Endothelial cell of hepatic sinusoid (primary cell): ENCODE results near the gene HELQ.
"Not testable (repeated sequence)": the region's sequence is repeated elsewhere in the genome, so short reads cannot be mapped to it uniquely, and the experiment has no call there.

Experiments used
- in situ Hi-C: cut with HindIII; loops from 2 replicates; pipeline ENCODE4 v1.10.0; 2017; ENCODE audit warnings: low sequenced_read_pairs

HELQ gene

DNA sequence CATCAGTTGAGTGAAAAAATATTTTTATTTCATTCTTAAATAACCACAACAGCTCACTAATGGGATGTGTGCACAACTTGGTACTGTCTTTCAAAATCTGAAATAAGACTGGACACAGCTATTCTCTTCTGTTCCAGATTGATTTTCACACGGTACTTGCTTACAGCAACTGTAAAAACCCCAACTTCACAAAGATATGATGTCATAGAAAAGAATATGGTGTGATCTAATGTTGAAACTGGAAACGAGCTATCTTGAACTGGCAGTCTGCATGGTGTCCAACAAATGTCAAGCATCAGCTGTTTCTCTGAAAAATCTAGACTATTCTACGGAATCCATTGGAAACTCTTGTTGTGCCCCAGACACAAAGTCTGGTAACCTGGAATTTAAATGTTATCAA lies 14.7 kb downstream of the HELQ start:
- in situ Hi-C loops = no loop called here

DNA sequence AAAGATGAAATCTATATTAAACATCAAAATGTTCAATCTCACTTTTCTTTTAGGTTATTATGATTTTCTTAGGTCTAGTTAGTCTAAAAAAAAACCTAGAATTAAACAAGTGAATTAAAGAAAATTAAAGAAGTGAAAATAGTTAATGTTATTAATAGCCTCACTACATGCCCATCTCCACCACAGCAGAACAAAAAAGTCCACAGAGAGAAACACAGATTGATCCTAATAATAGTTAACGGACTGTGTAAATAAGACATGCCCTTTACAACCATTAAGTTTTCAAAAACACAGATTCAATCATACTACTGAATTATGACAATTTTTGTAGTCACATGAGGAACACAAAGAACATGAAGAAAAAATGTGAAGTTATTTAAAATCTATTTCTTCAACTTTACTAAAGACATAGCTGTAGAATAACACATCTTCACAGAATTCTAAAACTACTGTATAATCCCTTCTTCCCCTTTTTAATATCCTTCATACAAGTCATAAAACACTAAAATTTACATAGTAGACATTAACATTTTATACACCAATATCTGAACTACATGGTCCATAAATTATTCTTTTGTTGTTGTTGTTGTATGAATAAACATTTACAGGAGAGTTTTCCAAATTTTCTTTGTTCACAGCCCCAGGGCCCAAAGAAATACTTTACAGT lies 15.3 kb downstream of the HELQ start:
- in situ Hi-C loops = no loop called here

DNA sequence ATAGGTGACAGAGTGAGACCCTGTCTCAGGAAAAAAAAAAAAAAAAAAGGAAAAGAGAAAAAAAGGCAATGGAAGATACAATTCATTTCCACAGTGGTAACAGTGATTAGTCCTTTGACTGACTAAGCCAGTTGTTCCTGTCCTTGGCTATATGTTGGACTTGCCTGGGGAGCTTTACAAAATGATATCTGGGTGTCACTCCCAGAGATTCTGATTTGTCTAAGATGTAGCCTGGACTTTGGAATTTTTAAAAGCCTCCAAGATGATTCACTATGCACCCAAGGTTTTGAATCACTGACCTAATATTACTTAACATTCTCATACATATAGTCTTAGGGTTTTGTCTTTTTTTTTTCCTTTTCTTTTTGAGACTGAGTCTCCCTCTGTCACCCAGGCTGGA lies 16.9 kb downstream of the HELQ start:
- in situ Hi-C loops = no loop called here

DNA sequence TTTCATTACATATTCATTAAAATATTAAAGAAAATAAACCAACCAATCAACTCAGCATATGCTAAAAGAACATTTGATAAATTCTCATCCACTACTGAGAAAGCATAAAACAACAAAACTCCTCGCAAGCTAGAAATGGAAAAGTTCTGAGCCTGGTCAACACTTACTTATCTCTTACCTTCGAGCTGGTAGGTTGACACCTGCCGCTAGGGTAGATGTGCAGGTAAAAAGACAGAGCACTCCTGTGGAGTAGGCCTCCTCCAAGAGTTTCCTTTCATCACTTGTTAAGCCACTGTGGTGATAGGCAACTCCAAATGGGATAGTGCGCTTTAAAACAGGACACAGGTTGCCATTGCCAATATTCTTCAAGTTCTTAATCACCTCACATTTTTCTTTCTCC lies 18.9 kb downstream of the HELQ start:
- in situ Hi-C loops = no loop called here

DNA sequence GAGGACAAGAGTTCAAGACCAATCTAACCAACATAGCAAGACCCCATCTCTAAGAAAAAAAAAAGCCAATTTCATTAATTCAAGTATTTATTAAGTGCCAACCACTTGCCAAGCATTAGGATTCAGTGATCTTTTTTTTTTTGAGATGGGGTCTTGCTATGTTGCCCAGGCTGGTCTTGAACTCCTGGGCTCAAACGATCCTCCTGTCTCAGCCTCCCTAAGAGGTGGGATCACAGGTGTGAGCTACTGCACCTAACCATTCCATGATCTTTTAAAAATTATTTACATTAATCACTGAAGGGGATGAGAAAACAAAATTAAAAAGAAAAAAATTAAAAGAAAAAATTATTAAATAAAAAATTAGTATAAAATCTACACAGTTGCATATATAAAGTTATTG lies 24.4 kb downstream of the HELQ start:
- in situ Hi-C loops = no loop called here

DNA sequence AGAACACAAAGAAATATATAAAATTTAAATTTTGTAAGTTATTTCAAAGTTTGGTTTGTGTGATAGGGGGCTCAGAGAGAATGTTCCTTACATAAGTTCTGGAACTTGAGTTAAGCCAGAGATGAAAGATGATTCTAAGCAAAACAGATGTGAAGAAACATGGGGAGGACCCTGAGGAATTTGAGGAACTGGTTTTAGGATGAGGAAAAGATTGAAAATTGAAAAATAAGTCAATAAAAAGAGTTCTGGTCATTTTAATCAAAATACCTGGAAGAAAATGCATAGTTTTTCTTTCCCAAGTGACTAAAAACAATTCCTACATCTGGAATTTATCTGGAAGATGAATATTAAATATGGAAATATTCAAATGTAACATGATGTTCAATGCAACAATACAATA lies 37.4 kb downstream of the HELQ start:
- in situ Hi-C loops = no loop called here

DNA sequence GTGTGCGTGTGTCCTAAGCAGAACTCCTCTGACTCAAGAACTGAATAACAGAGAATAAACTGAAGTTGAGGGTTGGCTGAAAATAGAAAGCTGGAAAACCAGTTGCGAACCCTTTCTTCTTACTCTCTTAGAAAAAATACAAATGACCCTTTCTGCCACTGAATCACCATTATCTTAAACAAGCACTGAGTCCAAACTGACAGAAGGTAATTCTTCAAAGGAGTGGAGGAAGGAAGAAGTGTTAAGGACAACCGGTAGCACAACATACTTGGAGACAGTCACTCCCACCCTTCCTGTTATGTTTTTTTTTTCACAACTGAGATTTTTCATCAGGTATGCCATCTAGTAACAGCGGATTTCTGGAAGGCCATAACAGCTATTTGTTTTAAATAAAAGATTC lies 38.1 kb downstream of the HELQ start:
- in situ Hi-C loops = no loop called here

DNA sequence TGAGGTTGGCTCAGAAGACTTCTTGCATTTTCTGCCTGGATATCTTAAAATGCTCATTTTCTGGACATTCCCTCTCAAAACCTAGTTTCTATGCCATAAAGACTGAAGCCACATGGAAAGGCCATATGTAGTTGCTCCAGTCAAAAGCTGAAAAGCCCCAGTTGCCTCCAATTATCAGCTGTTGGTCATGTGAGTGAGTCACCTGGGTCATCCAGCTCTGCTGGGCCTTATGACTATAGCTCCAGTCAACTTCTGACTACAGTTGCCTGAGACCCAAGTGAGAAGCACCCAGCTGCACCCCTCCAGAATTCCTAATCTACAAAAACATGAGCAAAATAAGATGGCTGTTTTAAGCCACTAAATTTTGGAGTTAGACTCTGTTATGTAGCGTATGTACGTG lies 41.9 kb downstream of the HELQ start:
- in situ Hi-C loops = no loop called here

DNA sequence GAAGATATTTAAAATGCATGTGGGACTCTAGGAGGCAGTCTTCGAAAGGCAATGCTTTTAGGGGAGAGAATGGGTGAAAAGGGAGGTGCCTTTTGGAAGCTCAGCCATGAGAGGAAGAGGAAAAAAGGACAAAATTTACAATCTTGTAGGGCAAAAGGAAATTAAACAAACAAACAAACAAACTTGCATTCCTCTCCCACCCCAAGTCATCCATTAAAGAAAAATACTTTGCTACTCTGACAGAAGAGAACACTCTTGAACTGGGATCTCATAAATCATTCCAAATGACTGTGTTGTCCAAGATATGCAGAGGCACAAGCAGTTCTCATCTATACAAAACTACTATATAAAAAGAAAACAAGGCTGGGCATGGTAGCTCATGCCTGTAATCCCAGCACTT lies 46.7 kb downstream of the HELQ start:
- in situ Hi-C loops = no loop called here

DNA sequence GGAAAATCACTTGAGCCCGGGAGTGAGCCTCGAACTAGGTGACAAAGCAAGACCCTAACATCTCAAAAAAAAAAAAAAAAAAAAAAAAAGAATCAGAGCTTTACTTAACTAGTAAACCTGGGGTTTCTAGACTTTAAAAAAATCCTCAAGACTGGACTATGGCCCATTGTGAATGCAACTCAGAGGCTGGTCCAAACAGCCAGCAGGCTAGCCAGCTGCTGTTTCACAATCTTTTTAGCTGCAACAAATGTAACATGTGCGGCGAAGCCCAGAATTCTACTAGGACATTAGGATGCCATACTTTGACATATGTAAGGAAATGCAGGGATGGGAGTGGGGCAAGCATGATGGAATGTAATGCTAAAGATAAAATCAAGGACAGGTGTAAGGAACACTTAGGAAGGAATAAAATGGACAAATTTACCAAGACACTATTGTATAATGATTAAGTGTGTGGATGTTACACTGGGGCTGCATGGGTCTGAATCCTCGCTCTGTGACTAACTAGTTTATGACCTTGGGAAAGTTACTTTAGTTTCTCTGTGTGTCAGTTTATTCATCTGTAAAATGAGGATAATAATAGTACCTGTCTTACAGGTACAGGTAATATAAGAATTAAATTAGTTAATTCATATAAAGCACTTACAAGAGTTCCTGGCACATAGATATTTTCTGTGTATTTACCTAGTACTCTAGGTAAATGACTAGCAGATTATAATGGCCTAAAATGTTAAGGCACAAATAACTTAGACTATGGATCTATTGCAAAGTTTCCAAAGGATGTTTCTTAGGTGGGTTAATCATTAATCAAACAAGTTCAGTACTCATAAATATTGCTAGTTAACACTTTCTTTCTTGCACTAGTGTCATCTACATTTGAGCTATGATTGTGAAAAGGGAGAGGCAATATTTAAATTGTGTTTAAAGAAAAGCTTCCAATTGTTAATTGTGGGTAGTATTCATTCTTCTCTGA lies 49.5 kb downstream of the HELQ start:
- in situ Hi-C loops = no loop called here

DNA sequence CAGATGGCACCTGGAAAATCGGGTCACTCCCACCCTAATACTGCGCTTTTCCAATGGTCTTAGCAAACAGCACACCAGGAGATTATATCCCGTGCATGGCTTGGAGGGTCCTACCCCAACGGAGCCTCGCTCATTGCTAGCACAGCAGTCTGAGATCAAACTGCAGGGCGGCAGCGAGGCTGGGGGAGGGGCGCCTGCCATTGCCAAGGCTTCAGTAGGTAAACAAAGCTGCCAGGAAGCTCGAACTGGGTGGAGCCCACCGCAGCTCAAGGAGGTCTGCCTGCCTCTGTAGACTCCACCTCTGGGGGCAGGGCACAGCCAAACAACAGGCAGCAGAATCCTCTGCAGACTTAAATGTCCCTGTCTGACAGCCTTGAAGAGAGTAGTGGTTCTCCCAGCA lies 57.5 kb downstream of the HELQ start:
- in situ Hi-C loops = not testable (repeated sequence)

DNA sequence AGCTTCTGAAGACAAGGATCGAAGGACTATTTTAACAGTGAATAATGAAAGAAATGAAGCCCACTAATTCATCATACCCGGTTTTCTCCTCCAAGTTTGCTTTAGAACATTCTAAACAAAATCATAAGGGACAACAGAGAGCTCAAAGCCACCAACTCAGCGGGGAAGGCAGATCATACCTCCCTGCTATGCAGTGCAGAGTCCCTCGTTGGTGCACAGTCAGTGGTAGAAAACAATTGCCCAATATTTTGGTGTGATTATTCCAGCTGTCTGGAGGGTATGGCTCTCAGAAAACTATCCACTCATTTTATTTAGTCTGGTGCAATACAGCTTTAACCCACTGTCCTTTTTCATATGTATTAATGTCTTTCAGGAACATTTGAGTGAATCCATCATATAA lies 61.7 kb downstream of the HELQ start:
- in situ Hi-C loops = no loop called here

DNA sequence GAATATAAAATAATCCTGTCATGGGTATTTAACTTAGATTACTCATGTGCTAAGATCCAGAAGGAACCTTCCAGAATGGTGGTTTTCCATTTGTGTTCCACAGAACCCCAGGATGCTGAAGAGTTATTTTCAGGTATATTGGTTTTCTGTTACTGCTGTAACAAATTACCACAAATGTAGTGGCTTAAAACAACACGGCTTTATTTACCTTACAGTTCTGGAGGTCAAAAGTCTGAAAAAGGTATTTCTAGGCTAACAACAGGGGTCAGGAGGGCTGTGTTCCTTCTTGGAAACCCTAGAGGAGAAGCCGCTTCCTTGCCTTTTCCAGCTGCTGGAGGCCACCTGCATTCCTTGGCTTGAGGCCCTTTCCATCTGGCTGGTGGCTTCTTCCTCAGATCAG lies 63.1 kb downstream of the HELQ start:
- in situ Hi-C loops = no loop called here

DNA sequence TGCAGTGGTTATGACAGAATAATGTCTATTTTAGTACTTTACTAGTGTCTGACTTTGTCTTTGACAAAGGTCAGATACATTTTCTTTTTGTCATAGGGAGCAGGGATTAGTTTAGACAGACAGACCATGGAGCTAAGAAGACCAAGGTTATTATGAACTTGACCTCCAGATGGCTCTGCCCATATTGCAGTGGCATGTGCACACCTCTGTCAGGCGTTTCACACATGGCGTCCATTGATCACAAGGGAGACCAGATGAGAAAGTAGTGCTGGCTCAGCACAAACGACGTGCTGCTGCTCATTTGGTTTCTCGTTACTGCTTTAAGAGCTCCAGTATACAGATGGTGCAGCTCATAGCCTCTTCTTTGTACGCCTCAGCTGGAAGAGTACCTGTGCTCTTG lies 64.7 kb downstream of the HELQ start:
- in situ Hi-C loops = no loop called here

DNA sequence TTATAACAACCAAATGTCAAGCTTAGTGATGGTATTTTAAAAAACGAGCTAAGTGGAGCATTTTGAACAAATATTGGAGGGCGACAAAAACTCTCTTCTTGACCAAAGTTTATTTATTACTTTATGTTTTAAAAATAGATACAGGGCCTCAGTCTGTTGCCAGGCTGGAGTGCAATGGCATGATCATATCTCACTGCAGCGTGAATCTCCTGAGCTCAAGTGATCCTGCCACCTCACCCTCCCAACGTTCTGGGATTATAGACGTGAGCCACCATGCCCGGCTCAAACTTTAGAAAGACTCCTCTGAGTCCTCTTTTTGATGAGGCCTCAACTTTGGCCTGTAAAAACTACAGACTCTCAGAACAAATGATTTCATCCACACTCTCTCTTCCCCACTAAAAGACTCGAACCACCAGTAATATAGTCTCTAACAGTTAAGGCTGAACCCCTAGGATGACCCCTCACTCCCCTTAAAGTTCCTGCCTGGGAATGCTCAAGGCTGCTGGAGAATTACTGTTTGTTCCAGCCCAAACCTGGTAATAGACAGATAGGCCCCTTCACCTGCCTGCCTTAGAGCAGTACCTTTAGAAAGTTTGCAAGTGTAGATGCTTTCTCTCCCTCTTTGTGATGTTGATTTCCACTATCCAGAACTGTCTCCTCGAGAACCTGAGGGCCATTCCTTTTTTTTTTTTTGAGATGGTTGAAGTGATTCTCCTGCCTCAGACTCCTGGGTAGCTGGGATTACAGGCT lies 65.7 kb downstream of the HELQ start:
- in situ Hi-C loops = no loop called here

DNA sequence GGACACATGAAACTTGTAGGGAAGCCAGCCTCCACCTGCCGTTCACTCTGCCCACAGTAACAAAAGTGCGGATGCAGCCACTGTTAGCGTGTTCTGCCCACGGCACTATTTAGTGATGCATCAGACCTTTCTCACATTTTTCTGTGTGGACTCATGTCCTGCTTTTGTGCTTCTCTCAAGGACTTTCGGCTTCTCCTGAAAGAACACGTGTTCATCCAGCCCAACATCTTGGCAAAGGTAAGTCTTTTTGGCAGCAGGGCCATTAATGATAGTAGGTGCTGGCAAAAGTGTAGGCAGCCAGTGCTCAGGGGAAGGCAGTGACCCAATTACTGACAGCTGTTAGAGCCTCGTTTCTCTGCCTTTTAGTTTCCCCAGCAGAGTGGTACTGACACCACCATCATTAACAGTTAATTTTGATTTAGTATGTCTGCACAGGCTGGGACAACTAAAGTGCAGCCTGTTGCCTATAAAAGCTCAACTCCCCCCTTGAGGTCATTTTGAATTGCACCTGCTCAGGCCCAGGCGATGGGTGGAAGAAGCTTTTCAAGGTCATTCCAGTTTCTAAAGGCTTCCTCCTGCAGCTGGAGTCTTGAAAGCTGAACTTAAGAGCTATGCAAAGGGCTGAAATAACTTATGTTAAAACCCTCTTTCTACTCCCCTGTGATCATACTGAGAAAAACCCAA lies 66.4 kb downstream of the HELQ start:
- in situ Hi-C loops = no loop called here

DNA sequence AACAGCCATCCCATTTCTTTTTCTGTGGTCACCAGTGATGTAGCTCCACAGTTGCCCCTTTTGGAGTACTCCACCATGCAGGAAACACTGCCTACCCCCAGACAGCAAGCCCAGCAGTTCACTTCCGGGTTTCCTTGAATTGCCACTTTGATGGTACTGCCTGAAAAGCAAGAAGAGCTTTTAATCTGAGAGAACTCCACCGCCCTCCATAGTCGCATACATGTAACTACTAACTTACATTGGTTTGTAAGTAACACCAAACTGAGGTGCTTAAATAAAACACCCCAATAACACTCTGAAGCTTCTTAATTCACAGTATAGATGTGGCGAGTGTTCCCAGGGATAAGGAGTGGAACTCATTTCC lies 67.3 kb downstream of the HELQ start:
- in situ Hi-C loops = no loop called here

DNA sequence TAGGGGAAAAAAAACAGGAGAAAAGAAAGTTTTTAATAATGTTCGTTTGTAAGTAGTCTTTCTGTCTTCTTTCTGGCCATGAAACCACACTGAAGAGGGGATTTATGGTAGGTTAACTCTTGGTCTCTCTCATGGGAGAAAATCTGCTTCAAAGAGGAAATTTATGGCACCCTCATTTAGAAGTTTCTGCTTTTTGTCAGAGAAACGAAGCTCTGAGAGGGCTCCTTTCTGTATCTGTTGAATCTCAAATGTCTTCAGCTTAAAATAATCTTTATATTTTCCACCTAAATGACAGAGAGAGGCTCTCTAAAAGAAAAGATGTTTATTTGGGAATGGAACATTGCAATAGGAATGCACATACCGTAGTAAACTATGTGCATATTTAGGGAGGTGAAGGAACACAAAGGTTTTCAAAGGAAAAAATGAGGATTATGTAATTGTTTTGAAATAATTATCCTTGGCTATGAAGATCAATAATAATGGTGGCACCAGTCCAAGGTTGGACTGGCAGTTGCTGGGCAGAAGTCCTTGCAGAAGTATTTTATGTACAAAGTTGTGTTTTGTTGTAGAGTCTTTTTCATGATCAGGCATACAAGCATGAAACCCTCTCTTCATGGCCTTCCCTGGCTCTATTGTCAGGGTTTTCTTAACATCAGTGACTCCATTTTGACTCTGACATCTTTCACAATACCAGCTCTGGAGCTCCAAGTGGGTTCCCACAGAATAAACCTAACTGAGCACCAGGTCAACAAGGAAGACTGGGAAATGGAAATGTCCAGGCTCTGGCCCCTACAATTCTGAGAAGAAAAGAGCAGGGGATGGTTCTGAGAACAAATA lies 67.9 kb downstream of the HELQ start:
- in situ Hi-C loops = no loop called here

DNA sequence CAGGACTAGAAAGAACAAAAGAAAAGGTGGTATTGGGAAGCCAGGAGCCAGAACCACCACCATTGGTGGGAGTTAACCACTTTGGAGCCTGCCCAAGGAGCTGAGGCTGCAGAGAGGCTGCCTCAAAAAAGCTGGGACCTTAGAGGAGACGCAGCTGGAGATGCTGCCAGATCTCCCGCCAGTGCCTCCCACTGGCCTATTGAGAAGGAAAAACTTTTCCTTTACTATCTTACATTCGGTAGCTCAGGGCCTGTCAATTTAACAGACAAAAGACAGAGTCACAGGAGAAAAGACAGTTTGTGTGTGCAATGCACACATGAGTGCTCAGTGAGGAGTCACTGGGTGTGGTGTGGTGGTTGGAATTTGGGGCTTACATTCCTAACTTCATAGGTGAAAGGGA lies 68.6 kb downstream of the HELQ start:
- in situ Hi-C loops = no loop called here

DNA sequence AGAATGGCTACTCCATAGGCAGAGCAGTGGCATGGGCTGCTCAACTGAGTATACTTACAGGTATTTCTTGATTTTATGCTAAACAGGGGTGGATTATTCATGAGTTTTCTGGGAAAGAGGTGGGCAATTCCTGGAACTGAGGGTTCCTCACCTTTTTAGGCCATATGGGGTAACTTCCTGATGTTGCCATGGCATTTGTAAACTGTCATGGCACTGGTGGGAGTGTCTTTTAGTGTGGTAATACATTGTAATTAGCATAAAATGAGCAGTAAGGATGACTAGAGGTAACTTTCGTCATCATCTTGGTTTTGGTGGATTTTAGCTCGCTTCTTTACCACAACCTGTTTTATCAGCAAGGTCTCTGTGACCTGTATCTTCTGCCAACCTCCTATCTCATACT lies 72.8 kb downstream of the HELQ start:
- in situ Hi-C loops = no loop called here
